ENCODE results near the gene LCE1D. TPM values are rescaled to one million over a fixed set of nuclear protein-coding genes. Genes with fewer than 3 reads are reported as not detected.

LCE1D gene
- total RNA-seq, 1 experiment from 2014 or later = not detected

DNA sequence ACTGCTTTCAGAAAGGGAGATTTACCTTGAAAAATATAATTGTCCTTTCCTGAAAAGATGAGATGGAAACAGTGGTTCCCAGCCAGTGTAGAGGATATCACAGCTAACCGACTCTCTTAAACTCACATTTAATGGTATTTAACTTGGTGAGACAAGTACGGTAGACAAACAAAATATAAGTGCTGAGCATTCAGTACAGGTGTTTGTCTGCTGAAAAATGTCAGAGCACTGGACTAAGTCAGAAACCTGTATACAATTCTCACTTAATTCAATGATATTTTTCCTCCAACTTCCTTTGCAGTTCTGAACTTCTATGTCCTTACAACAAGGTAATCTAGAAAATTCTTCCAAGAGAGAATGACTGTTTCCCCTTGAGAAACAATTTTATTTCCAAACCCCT is 15.2 kb downstream of the LCE1D start, which contains the start of gene LCE1B:
LCE1B (plus strand) TSS at position 301 of the 400 bp plus-strand sequence. CDS start 476 bp downstream, outside the sequence.
- DNase-seq (ENCODE audit: low read depth) = no peak

DNA sequence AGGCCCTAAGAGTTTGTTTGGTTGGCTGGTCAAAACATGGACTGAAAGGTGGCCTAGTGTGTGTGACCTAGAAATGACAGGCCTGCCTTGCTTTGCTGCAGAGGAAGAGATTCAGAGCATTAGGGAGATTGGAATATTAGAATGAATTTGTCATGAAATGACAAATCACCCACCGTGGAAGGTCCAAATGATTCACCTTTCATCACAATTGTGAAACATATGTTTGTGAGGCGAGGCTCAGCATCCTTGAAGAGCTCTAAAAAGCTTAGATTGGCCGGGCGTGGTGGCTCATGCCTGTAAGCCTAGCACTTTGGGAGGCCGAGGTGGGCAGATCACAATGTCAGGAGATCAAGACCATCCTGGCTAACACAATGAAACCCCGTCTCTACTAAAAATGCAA is 20.8 kb downstream of the LCE1D start:
- DNase-seq (ENCODE audit: low read depth) = peak; percentile 35

DNA sequence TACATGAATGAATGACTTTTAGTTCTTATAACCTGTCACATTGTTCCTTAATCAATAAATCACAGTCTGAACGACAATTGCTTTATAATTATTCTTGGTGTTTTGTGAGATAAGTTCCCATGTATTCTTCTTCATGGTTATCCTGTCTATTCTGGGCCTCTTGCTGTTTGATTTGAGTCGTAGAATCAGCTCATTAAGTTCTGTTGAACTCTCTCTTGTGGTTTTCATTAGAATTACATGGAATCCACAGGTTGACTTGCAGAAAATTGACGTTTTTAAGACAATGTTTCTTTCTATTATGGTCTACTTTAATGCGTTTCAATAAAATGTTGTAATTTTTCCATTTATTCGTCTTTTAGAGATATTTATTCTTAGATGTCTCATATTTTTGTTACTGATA is 26.8 kb downstream of the LCE1D start:
- no peak for DNase-seq (ENCODE audit: low read depth)

DNA sequence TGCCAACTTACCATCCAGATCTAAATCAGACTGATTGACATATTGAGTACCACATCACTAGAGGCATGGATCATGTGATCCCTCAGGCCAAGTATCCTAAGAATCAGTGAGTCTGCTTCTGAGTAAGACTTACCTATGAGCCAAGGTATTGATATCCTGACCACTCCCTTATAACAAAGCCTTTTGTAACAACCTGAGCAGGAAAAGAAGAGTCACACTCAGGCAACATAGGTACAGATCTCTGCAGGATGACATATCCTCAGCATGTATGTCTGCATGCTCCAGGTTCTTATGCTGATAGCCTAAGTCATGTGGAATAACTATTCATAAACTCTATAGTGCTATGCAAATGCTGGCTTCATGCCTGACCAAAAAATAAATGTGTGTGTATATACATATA is 28.4 kb downstream of the LCE1D start:
- no peak for DNase-seq (ENCODE audit: low read depth)

DNA sequence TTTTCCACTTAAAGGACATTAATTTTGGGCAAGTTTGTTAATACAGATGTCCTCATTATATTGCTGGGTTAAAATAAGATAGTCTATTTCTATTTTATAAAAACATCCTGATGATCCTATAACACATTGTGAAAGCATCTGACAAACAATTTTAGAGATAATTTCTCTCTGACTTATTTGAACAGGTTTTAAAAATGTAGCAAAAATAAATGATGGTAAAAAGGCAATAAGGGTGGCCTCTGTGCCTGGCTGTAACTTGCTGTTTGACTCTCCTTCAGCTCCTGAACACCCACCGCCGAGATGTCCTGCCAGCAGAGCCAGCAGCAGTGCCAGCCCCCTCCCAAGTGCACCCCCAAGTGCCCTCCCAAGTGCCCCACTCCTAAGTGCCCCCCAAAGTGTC is 30.7 kb downstream of the LCE1D start, which contains the start of gene LCE1A:
LCE1A (plus strand) TSS at position 301 of the 400 bp plus-strand sequence; CDS start at position 301, 0 bp downstream.
- no peak for DNase-seq (ENCODE audit: low read depth)

DNA sequence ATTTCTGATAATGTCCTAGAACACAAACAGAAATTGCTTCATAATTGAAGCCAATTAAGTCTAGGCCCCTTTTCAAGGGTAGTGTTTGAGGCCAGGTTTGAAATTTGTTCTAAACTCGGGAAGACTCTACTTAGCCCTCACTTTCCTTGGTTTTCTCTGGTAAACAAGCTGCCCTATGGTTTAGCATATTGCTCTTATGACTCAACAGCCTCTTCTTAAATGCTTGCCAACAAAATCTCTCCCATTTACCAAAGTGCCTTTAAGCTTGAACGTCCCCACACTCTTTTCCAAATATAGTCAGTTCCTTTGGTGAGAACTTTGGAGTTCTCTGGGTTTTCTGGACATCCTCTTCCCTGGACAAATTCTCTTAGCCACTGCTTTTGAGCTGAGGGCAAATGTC is 40.3 kb downstream of the LCE1D start:
- DNase-seq (ENCODE audit: low read depth) = no peak

DNA sequence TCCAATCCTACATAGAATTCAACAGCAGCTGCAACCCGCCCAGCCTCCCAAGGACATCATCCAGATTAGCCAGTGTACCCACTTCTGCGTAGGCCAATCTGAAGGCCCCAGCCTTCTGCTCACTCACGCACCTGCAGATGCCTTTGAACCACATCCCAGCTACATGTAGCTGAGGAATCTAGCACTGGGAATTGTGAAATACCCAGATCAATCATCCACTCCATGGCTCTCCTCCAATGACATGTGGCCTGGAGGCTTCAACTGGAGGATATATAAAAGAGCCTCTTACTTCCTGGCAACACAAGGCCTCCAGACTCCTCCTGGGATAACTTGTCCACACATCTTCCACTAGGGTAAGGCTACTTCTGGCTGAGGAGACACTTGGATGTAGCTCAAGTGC is 46.0 kb downstream of the LCE1D start, which contains the start of gene LCE6A:
LCE6A (plus strand) TSS at position 301 of the 400 bp plus-strand sequence. CDS start 665 bp downstream, outside the sequence.
- DNase-seq (ENCODE audit: low read depth) = no peak

Other genes starting within 250 kb of the LCE1D start
- not detected in 2 replicates for gene LCE3E, start 229.9 kb upstream of the LCE1D start, total RNA-seq (2014; rRNA removed; shearing (Covaris generic))
- not detected in 2 replicates for gene LCE3D, start 216.2 kb upstream of the LCE1D start, total RNA-seq (2014; rRNA removed; shearing (Covaris generic))
- gene LCE3C, start 196.5 kb upstream of the LCE1D start, total RNA-seq (2014; rRNA removed; shearing (Covaris generic)) = not detected in 2 replicates
- not detected in 2 replicates for gene LCE3B, start 182.9 kb upstream of the LCE1D start, total RNA-seq (2014; rRNA removed; shearing (Covaris generic))
- not detected in 2 replicates for gene LCE3A, start 173.6 kb upstream of the LCE1D start, total RNA-seq (2014; rRNA removed; shearing (Covaris generic))
- gene LCE2D, start 133.3 kb upstream of the LCE1D start, total RNA-seq (2014; rRNA removed; shearing (Covaris generic)) = not detected in 2 replicates
- gene LCE2C, start 121.4 kb upstream of the LCE1D start, total RNA-seq (2014; rRNA removed; shearing (Covaris generic)) = not detected in 2 replicates
- gene LCE2B, start 110.6 kb upstream of the LCE1D start, total RNA-seq (2014; rRNA removed; shearing (Covaris generic)) = not detected in 2 replicates
- 0.47 and 3.0 TPM in 2 replicates for gene LCE2A, start 98.4 kb upstream of the LCE1D start, total RNA-seq (2014; rRNA removed; shearing (Covaris generic))
- not detected in 2 replicates for gene LCE4A, start 88.6 kb upstream of the LCE1D start, total RNA-seq (2014; rRNA removed; shearing (Covaris generic))
- not detected in 2 replicates for gene KPRP, start 38.7 kb upstream of the LCE1D start, total RNA-seq (2014; rRNA removed; shearing (Covaris generic))
- gene LCE1F, start 21.6 kb upstream of the LCE1D start, total RNA-seq (2014; rRNA removed; shearing (Covaris generic)) = not detected in 2 replicates
- 0.43 TPM in 1 of 2 replicates, not detected in the other for gene LCE1E, start 10.5 kb upstream of the LCE1D start, total RNA-seq (2014; rRNA removed; shearing (Covaris generic))
- not detected in 2 replicates for gene LCE1C, start 9.9 kb downstream of the LCE1D start, total RNA-seq (2014; rRNA removed; shearing (Covaris generic))
- gene LCE1B, start 15.2 kb downstream of the LCE1D start, total RNA-seq (2014; rRNA removed; shearing (Covaris generic)) = not detected in 2 replicates
- gene LCE1A, start 30.8 kb downstream of the LCE1D start, total RNA-seq (2014; rRNA removed; shearing (Covaris generic)) = not detected in 2 replicates
- gene LCE6A, start 46.1 kb downstream of the LCE1D start, total RNA-seq (2014; rRNA removed; shearing (Covaris generic)) = not detected in 2 replicates
- gene LCE7A, start 63.3 kb downstream of the LCE1D start, total RNA-seq (2014; rRNA removed; shearing (Covaris generic)) = not detected in 2 replicates
- not detected in 2 replicates for gene SMCP, start 81.6 kb downstream of the LCE1D start, total RNA-seq (2014; rRNA removed; shearing (Covaris generic))
- gene IVL, start 111.8 kb downstream of the LCE1D start, total RNA-seq (2014; rRNA removed; shearing (Covaris generic)) = 0.26 and 0.33 TPM in 2 replicates
- gene SPRR5, start 150.5 kb downstream of the LCE1D start, total RNA-seq (2014; rRNA removed; shearing (Covaris generic)) = not detected in 2 replicates
- gene SPRR4, start 173.9 kb downstream of the LCE1D start, total RNA-seq (2014; rRNA removed; shearing (Covaris generic)) = not detected in 2 replicates
- not detected in 2 replicates for gene SPRR1A, start 187.4 kb downstream of the LCE1D start, total RNA-seq (2014; rRNA removed; shearing (Covaris generic))
- not detected in 2 replicates for gene SPRR3, start 205.0 kb downstream of the LCE1D start, total RNA-seq (2014; rRNA removed; shearing (Covaris generic))
- gene SPRR1B, start 234.5 kb downstream of the LCE1D start, total RNA-seq (2014; rRNA removed; shearing (Covaris generic)) = not detected in 2 replicates
- gene SPRR2D, start 244.4 kb downstream of the LCE1D start, total RNA-seq (2014; rRNA removed; shearing (Covaris generic)) = 1.5 TPM in 1 of 2 replicates, not detected in the other